ENCODE data around the gene TMEM60. TPM values are rescaled to one million over a fixed set of nuclear protein-coding genes. Genes with fewer than 3 reads are reported as not detected.

Gene TMEM60
- 20.0 to 27.4 TPM (median 25.5 TPM) in 5 replicates for total RNA-seq (2022; extraction: Qiagen RNA extraction; ENCODE audit: low read depth)

GRCh38 chr7:77798394-77799077 lies at the start of gene TMEM60, which contains the start of gene PHTF2:
TMEM60 (minus strand) TSS chr7:77798434; CDS start chr7:77794373, 4,061 bp downstream.
PHTF2 (plus strand) TSS chr7:77798773.

Other genes starting within 250 kb of the TMEM60 start
- 7.3 to 10.7 TPM (median 8.6 TPM) in 5 replicates for gene RSBN1L, start 102.0 kb downstream of the TMEM60 start, total RNA-seq (2022; extraction: Qiagen RNA extraction; ENCODE audit: low read depth)
- 8.9 to 18.8 TPM (median 13.7 TPM) in 5 replicates for gene PHTF2, start 339 bp upstream of the TMEM60 start, total RNA-seq (2022; extraction: Qiagen RNA extraction; ENCODE audit: low read depth)

Measured in A549 treated with ZK216348 at 1 μM for 4 hours (cell line).